Tibial nerve (tissue), 4 donors: ENCODE data around the gene ZNF407.

Experiments
- CTCF ChIP-seq, 5 experiments: fragments of 200-600 bp in 3 of 5; fragments of 450-650 bp in 2 of 5; sonication (generic) in 3 of 5; IDR thresholded peaks; one replicate each; pipeline ENCODE4 v1.5.1; 2016 to 2019; ENCODE audit warnings: antibody characterized with exemption in 5 of 5, mild to moderate bottlenecking in 3 of 5, moderate library complexity in 2 of 5
- EP300 ChIP-seq, 2 donors: sonication (generic); formaldehyde crosslinking; IDR thresholded peaks; one replicate each; pipeline ENCODE4 v1.6.1; 2017; ENCODE audit warnings: antibody characterized with exemption in 2 of 2, mild to moderate bottlenecking in 1 of 2

- TF ChIP-seq EP300 (IDR thresholded peaks at IDR 0.05) (no peak), CTCF (IDR thresholded peaks at IDR 0.05) (no peak)
Observed at GRCh38 chr18:74672371-74672770, 74.7 kb downstream of the ZNF407 start.
